Glomerular endothelial cell (primary cell): Measurements from ENCODE around the gene GCLC. TPM values are rescaled to one million over a fixed set of nuclear protein-coding genes. Genes with fewer than 3 reads are reported as not detected.
"Not testable (repeated sequence)": the region's sequence is repeated elsewhere in the genome, so short reads cannot be mapped to it uniquely, and the experiment has no call there.

Source experiments
- DNase-seq: peaks from one replicate; pipeline ENCODE4 v3.0.0-alpha.2; 2011; ENCODE audit warnings: low read depth, low spot score; ENCODE audit errors: extremely low read depth
- total RNA-seq: library from RNA; depleted of rRNA; stranded (reverse); fragments of >200 nt; gene quantifications from 2 replicates; pipeline ENCODE4 v1.2.3, GENCODE V29; 2015

Gene GCLC
- total RNA-seq, 1 donor from 2014 or later, result 20.2 TPM

DNA sequence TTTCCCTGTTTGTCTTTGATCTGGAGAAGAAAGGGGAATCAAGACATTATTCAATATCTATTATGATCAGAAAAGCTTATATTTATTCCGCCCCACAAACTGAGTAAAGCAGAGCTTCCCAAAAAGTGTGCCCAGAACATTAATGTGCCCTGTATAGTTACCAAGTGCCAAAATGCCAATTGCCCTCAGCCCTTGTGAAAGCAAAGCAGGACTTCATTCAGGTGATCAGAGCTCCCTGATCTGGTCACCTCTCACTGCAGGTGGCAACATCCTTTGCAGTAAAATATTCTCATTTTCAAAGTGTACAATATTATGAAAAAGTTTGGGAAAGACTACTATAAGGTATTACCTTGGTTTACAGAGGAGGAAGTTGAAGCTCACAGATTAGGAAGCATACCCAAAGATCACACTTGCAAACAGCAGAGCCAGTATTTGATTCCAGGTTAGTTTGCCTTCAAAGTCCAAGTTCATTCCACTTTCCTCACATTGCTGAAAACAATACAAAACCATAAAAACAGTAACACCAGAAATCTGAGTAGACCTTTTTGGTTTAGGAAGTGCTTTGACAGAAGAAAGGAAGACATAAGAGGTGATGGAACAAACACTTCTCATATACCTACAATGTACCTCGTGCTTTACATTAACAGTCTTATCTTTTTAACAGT lies 19.6 kb upstream of the GCLC start:
- DNase-seq, result no peak

DNA sequence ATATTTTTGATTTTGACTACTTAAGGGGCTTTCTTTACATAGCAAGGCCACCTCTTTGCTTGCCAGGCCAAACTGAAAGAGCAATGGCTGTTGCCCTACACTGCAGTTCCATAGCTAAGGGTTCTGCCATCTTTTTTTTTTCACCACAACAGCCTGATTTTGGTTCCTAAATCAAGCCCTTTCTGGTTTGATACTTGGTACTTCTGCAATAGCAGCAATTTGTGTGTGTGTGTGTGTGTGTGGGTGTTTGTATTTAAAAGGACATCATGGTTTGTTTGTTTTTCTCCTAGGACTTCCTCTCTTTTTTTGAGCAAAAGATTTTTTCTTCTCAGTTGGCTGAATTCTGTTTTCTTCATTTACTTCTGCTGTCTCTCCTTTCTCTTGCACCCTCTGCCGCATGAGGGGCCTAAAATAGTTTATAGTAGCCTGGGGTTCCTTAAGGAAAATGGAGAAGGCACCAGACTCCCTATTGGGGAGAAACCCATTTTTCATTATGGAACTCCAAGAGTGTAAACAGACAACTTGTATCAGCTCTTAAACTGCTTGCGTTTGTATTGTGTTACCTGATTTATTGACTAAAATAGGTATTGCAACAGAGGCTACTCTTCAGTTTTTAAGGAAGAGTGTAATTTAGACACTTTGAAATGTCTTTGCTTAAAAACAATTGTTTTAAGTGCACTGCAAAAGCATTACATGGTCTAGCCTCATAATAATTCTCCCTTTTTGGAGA lies 12.2 kb upstream of the GCLC start:
- no peak for DNase-seq

DNA sequence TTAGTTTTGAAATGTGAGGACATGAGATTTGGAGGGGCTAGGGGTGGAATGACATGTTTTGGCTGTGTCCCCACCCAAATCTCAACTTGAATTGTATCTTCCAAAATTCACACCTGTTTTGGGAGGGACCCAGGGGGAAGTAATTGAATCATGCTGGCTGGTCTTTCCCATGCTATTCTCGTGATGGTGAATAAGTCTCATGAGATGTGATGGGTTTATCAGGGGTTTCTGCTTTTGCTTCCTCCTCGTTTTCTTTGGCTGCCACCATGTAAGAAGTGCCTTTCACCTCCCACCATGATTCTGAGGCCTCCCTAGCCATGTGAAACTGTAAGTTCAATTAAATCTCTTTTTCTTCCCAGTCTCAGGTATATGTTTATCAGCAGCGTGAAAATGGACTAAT lies 8.7 kb upstream of the GCLC start:
- not testable (repeated sequence) for DNase-seq

DNA sequence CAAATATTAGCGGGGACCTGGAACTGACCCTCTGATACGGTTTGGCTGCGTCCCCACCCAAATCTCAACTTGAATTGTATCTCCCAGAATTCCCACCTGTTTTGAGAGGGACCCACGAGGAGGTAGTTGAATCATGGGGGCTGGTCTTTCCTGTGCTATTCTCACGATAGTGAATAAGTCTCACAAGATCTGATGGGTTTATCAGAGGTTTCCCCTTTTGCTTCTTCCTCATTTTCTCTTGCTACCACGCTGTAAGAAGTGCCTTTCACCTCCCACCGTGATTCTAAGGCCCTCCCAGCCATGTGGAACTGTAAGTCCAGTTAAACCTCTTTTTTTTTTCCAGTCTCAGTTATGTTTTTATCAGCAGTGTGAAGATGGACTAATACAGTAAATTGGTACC lies 6.8 kb upstream of the GCLC start:
- DNase-seq, result not testable (repeated sequence)

DNA sequence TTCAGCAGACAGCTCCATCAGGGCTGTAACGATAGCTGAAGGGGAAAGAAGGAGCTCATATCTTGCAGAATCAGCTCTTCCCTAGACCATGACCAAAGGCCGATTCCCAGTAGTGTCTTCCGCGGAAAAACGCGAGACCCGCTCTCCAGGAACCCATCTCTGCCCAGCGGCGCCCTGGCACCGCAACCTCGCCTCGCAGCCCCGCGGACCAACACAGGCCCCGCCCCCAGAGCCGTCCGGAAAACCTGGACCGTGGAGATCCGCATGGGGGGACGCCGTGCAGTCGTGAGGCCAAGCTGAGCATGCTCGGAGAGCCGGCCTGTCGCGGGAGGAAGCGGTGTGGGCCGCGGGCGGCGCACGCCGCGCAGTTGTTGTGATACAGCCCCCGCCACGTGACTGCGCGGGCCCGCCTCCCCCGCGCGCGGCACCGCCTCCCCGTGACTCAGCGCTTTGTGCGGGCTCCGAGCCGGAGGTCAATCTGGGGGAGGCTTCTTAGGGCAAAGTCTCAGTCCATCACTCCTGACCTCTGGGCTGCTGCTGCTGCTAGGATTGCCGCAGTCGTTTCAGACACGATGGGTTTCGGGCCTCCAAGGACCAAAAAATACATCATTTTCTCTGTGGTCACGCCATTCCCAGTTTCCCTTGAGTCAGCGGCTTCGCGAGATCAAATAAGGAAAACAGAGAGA lies 3.1 kb upstream of the GCLC start:
- DNase-seq, result peak; percentile 45

DNA sequence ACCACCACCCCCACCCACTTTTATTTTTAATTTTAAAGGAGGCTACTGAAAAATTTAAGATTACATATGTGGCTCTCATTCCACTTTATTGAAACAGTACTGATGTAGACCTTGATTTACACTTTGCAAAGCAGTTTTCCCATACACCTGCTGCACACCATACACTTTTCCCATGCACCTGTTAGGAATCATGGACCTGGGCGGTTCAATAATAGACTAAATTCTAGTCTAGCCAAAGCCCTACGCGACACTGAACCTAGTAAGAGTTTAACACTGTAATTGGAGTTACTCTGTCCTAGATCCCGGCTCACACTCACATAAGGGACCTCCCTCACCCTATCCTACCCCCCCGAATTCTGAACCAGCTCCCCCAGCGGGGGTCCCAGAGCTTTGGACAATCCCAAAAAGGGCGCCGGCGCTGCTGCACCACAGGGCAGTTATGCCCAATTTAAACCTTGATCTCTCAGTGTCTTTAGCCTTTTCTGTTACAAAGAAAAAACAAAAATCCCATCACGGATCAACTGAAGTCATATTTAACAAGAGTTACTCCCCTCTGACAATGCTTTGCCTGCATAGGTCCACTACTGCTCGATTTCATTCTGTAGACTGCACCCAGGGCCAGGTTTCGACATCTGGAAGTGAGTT lies 2.4 kb upstream of the GCLC start:
- no peak for DNase-seq

DNA sequence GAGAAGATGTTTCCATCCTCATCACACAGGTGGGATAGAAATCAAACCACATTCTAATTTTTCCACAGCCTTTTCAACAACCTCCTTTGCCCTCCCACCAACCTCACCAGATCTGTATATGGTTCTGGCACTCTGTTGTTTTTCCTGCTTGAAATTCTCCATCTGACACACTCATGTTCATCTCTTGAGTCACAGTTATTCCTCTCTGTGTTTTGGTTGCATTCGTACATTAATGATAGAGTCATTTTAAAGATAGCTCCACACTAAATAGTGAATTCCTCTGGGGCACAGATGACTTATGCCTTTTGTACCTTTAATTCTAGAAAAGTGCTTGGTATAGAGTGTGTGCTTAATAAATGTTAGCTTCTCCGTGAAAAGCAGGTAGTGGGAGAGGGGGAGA lies 1.4 kb upstream of the GCLC start:
- DNase-seq, result no peak

DNA sequence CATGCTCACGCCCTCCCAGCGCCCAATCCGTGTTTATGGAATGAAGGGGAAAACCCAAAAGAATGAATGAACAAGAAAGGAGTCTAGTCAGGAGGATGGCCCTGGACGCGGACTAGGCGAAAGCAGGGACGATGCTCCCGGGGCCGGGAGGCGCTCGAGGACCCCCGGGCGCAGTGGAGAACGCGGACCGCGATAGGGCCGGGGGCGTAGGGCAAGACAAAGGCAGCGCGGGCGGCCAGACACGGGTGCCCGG lies 758 bp downstream of the GCLC start:
- DNase-seq, result no peak

DNA sequence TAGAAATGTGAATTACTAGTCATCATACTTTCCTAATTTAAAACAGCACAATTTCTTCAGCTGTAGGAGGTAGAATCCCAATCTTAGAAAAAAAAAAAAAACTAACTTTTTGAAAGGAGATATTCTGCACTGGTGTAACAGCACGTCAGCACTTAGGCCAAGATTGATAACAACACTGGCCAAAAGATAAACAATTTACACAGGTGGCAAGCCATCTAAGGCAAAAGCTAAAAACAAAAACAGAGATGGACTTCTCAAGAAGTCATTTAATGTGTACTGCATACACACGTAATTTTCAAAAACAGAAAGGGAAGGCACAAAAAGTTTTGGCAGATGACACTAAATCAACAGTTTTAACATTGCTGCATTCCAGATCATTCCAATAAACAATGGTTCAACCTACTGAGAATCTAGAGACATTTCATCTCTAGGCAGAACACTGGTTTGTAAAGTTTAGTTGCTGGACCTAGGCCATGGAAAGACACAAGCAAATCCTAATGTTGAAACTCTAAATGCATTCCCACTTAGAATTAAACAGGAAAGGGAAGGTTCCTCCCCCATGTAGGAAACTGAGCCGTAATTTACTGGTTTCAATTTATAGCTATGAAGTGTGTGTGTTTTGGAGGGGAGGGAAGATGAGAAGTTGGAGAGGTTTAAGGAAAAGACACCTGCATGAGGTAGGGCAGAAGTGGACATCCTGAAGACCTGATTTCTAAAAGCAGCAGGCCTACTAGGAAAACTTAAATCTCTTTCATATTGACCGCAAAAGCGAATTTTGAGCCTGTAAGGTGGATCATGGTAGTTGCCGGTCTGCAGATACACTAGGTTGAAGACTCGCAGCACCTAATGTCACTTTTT lies 1.3 kb downstream of the GCLC start:
- no peak for DNase-seq

DNA sequence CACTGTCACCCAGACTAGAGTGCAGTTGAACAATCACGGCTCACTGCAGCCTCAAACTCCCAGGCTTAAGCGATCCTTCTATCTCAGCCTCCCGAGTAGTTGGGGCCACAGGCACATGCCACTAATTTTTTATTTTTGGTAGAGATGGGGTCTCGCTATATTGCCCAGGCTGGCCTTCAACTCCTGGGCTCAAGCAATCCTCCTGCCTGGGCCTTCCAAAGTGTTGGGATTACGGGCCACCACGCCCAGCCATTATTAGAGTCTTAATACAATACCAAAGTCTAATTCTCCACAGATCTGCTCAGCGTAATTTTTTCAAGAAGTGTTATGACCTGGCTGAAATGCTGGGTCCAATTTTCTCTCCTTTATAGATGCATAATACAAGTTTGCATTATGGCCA lies 3.0 kb downstream of the GCLC start:
- DNase-seq, result no peak

DNA sequence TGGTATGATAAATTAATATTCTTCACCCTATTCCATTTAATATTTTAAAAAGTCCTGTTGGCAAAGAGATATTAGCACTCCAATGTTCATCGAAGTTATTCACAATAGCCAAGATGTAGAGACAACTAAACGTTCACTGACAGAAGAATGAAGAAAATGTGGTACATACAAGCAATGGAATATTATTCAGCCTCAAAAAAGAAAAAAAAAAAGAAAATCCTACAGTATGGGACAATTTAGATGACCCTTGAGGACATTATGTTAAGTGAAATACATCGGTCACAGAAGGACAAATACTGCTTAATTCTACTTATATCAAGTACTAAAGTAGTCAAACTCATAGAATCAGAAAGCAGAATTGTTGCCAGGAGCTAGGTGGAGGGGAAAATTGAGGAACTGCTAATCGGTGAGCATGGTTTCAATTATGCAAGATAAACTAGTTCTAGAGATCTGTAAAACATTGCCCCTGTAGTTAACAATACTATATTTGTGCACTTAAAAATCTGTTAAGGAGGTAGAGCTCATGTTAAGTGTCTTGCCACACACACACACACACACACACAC lies 4.7 kb downstream of the GCLC start:
- no peak for DNase-seq

DNA sequence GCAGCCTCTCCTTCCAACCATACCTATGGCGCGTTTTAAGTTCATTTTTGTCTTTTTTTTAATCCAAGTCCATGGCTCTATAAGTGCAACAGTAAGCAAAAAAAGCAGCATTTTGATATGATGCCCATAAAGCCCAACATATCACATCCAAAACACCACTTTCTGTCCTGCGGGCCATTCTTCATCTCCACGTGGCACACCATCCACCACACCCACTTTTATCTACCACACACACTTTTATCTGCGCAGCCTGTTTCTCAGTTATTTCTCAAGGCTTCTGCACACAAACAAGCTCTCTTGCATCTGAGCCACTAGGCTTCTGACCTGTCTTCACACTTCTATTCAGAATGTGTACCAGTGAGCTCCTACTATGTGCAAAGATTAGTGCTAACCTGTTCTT lies 5.3 kb downstream of the GCLC start:
- DNase-seq, result no peak

DNA sequence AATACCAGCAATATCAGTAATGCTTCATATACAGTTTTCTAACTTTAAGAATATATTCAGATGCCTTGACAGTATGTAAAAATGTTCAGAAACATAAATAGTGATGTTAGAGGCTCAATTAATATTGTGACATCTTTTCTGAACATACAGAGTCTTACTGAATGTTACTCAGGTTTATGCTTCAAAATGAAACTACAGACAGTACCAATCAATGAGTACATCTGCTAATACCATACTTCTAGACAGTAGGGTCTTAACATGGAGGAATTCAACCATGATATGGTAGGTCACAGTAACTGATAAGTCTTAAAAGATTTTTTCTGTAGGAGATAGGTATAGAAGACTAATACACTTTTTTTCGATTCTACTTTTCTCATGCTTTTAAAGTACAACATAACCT lies 8.3 kb downstream of the GCLC start:
- no peak for DNase-seq

DNA sequence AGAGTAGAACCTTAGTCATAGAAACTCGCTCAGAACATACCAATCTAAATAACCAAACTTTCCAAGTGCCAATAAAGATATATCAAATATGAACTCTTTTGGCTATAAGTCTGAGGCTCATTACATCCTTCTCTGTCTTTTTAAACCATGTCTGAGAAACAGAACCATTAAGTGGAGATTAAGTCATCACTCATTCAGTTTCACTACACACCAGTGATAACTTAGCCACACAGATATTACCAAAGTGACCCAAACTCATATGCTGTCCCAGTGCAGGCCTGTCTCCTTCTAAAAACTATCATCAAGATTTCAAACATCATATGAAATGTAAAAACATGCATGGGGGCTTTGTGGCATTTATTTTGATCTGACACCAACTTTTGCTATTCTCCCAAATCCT lies 12.0 kb downstream of the GCLC start:
- DNase-seq, result no peak

DNA sequence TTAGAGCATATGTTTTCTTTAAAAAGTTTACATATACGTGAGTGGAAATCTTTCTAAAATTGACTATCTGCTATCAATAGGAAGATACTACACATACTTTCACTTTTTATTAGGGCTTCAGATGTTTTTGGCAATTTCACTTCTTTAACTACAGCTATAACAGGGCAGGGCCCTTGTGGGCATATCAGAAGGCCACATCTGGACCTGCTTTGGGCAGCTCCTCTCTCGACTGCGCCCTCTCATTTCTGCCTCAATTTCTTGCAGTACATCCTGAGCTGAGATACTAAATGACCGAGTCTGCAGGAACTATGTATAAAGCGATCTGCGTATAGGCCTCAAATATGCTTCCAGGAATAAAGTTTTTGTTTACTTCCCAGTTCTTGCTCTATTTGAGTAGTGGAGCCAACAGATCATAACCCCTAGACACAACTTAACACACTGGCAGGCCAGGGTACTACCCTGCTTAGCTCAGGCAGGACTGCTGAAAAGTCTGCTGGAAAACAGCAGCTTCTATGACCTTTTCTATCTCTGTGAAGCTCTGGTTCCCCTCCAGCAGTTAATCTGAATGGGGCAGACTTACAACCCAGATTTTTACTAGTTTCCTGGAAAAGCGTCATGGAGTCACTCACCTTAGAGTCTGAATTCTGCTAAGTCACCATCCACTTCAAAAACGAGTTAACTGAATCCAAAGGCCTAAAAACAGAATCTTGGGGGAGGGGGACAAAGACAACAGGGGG lies 12.7 kb downstream of the GCLC start:
- DNase-seq, result no peak

DNA sequence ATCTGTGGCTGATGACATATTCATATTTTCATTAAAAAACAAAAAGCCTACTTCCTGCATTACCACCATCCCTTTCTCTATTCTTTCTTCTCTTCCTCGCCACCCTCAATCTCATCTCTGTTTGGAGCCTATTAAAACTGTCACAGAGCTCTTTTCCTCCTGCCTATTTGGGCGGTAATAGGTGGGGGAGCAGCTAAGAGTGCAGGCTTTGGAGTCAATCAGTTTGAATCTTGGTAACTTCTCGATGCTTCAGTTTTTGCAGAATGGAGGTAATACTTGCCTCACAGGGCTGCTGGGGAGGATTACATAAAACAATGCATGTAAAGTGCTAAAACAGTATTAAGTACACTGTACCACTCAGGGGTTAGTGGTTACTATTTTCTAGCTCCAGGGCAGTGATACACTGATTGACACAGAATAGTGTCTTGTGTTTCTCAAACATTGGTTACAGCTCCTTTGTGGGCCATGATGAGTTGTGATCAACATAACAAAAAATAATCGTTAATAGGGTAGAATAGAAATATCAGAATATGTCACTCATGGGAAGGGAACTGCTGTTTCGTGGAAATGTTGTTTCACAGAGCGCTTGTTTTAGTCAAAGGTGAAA lies 14.0 kb downstream of the GCLC start:
- DNase-seq, result no peak

DNA sequence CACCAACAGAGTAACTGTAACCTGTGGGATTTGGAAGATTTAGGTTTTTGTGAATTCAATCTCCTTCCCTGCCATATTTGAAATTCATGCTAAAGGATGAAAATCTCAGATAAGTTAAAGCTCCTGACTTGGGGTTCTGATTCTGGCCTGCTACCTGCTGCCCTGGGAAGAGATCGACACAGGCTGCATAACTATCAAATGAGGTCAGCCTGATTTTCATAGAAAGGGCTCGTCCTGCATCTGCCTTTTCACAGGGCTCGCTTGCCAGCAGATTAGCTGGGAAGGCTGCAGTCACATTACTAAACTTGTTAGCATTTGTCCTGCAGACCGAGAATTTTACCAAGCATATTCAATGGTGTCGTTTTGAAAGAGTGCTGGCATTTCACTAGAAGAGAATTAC lies 14.6 kb downstream of the GCLC start:
- no peak for DNase-seq

DNA sequence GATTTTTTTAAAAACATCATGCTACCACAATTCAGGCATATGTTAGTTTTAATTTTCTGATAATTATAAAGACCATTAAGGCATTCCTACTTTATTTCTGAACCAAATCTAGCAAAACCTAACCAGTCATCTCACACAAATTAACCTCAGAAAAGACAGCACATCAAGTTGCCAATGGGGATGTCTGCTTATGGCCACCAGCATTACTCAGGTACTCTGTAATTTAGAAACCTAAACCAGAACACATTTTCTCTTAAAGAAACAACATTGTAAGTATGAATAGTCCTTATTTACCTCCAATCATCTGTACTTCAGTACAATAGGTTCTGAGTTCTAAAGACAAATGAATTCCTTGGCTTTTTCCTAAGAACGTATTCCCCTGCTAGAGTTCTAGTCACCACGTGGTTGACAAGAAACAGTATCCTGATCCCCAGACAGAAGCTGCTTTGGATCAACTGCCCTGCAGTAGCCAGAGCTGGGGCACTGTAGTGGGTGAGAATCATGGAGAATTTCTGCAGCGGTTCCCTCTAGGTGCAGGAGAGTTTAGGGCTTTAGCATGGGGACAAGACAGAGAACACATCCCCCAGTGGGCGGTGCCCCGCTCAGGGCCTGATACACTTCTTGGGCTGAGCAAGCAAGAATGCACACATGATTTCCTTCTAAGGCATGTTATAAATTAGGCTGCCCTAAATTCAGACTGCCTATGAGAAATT lies 15.4 kb downstream of the GCLC start:
- DNase-seq, result no peak

DNA sequence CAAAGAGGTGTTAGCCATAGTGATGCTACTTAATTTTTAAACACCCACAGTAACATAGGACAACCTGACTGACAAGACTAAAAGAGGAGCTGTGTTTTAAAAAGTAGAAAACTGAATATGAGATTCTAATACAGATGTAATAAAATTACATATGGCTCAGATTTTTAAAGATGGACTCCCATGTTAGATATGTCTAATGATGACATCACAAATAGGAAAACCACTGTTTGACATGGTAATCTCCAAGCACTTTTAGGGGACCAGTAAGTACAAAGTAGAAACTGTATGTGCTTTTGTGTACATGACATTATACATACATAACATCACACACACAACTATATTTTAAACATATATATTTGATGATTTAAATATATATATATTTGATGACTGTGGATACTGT lies 16.8 kb downstream of the GCLC start:
- no peak for DNase-seq
